HL-60 (cell line): ENCODE measurements around the gene PRKCE.

ENCODE experiments used
- DNase-seq, 2 experiments: peaks; one replicate each; pipeline ENCODE4 v3.0.0-alpha.2; 2010 to 2020; ENCODE audit warnings: low read depth in 1 of 2, low spot score in 1 of 2
- H3K27ac ChIP-seq: fragments of 250-450 bp; sonication (Bioruptor Pico); replicated peaks from 2 replicates; pipeline ENCODE4 v1.5.1; 2020; ENCODE audit warnings: mild to moderate bottlenecking, moderate library complexity
- H3K27me3 ChIP-seq: fragments of 250-450 bp; sonication (Bioruptor Pico); 2 replicates; pipeline ENCODE4 v1.5.1; 2021; ENCODE audit warnings: mild to moderate bottlenecking, moderate library complexity; ENCODE audit not compliant: insufficient read depth, poor library complexity, severe bottlenecking
- H3K4me3 ChIP-seq: replicated peaks from 2 replicates; pipeline ENCODE4 v1.5.1; 2011; ENCODE audit warnings: mild to moderate bottlenecking, control low read depth, low read length; ENCODE audit not compliant: insufficient read depth
- CTCF ChIP-seq: IDR thresholded peaks from one replicate; pipeline ENCODE4 v1.5.1; 2011; ENCODE audit warnings: low read length, control low read depth, inconsistent platforms; ENCODE audit not compliant: insufficient read depth
- GABPA ChIP-seq: IDR thresholded peaks from 2 replicates; pipeline ENCODE4 v1.6.1; 2012; ENCODE audit warnings: low read depth
- POLR2AphosphoS5 ChIP-seq: IDR thresholded peaks from 2 replicates; pipeline ENCODE4 v1.6.1; 2012; ENCODE audit warnings: low read depth
- REST ChIP-seq: IDR thresholded peaks from 2 replicates; pipeline ENCODE4 v1.6.1; 2012; ENCODE audit warnings: low read depth; ENCODE audit not compliant: insufficient replicate concordance
- SPI1 ChIP-seq: IDR thresholded peaks from 2 replicates; pipeline ENCODE4 v1.6.1; 2012; ENCODE audit warnings: low read depth, mild to moderate bottlenecking, borderline replicate concordance

Gene PRKCE

GRCh38 chr2:46042207-46042637 lies 390.7 kb downstream of the PRKCE start:
- DNase-seq = no peak
- TF ChIP-seq SPI1 = no peak
- no peak for TF ChIP-seq REST
- TF ChIP-seq CTCF = no peak
- no peak for TF ChIP-seq GABPA
- no peak for TF ChIP-seq POLR2AphosphoS5
- Histone ChIP-seq H3K4me3 (no peak overlapping the region), H3K27me3 (no peaks in the 10 kb centered on the region), H3K27ac (no peak overlapping the region)

DNA sequence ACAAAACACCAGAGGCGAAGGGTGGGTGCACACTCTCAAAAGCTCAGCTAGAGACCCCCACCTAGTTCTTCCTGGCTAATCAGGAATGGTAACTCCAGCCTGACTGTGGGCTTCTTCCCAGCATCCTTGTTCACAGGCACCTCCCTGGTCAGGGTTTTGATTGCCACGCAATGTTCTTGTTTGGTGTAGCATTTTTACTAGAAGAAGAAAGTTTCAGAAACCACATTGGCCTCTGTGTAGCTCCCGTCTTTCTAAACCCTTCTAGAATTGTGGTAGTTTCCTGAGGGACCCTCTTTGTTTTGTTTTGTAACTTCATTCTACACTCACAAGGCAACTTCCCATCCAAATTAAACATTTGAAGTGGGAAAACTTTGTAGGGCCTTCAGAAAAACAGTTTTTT lies 391.2 kb downstream of the PRKCE start:
- H3K4me3 ChIP-seq = no peak overlapping the region
- no peak for TF ChIP-seq SPI1
- TF ChIP-seq REST = no peak
- TF ChIP-seq POLR2AphosphoS5 = no peak
- TF ChIP-seq CTCF = no peak
- TF ChIP-seq GABPA = no peak
- no peak for DNase-seq
- no peak overlapping the region for H3K27ac ChIP-seq
- no peaks in the 10 kb centered on the region for H3K27me3 ChIP-seq

- Histone ChIP-seq H3K27me3 (no peaks in the 10 kb centered on the region), H3K27ac (no peak overlapping the region), H3K4me3 (no peak overlapping the region)
- TF ChIP-seq GABPA = no peak
- TF ChIP-seq POLR2AphosphoS5 = no peak
- TF ChIP-seq SPI1 = no peak
- no peak for TF ChIP-seq REST
- TF ChIP-seq CTCF = no peak
- no peak for DNase-seq
Measured at GRCh38 chr2:46045888-46046287, 394.4 kb downstream of the PRKCE start.
